Vein endothelial cell (primary cell): ENCODE data around the gene KIFAP3. TPM values are rescaled to one million over a fixed set of nuclear protein-coding genes. Genes with fewer than 3 reads are reported as not detected.

Experiments used
- small RNA-seq: library from RNA; depleted of rRNA; stranded (forward); fragments of <200 nt; gene quantifications from one replicate; pipeline ENCODE3, GENCODE V24; 2012
- total RNA-seq: library from RNA; depleted of rRNA; stranded (reverse); fragments of >200 nt; gene quantifications from 2 replicates; pipeline ENCODE4 v1.2.3, GENCODE V29; 2012

The KIFAP3 gene
- 17.6 and 18.0 TPM in 2 replicates for total RNA-seq

DNA sequence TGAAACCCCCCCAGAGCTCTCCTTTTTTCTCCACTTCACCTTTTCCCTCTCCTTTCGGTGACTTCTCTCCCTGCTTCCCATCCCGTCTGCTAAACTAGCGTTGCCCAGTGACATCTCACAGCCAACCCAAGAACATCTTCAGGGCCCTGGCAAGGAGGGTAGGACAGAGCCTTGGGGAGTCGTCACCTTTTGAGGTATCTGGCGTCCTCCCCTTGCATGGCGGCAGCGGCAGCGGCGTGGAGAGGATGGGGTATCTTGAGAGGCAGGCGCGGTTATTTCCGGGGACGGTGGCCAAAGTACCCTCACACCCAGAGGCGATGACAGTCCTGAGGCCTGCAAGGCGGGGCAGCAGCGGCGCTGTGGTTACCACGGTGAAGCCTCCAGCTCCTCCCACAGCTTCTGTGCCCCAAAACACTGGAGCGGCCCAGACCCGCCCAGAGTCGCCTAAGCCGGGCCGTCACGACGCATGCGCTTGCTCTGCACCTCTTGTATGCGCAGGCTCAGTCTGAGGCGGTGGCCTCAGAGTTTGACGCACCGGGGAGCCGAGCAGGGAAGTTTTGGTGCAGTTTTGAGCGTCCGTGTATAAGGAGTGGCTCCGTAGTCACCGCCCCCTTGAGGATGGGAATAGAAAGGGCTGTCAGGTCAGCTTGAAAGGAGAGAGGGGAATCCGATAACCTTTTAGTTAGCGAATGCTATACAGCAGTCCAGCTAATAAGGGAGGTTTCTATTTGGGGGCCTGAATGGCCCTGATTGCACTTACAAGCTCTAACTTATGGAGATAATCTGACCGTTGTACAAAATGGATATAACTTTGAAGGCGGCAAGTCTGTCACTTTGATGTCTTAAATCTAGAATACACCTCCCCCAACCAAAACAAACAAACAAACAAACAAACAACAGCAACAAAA, at the start of gene KIFAP3:
Gene KIFAP3 (minus strand): TSS at position 446 of the 908 bp plus-strand sequence. CDS start 228 bp downstream, at position 218.

DNA sequence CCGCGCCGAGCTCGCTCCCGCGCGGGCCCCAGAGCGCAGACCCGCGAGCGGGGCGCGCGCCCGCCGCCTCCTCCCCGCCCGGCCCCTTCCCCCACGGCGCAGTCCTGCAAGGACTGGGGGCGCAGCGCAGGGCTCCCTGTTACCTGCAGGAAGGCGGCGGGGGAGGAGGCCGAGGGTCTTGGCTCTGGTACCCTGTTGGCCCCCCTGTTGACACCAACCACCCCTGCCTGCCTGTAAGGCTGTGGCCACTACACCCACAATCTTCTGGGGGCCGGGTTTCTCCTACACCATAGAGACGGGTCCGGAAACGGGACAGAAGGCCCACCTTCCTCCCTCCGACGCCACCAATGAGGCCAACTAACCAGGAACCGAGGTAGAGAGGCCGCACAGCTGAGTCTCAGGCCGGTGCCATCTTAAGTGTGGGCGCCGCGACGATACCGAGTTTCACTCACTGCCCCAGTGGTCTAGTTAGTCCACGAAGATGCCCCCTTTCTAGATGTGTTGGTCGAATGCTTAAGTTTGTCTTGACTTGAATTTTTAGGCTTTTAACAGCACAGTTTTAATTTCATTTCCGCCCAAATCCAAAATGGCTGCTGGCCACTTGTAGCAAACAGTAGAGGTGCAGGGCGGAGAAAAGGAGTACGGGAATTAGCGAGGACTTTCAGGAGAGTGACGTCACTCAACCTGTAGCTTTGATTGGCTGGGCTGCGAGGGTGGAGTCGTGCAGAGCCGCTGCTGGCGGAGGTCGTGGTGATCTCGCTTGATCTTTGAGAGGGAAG, 180.7 kb downstream of the KIFAP3 start, which contains the start of gene SCYL3:
Gene SCYL3 (minus strand): TSS at position 252 of the 779 bp plus-strand sequence. CDS start 5,056 bp downstream, outside the sequence.

Small RNA genes within 50 kb of the gene (small RNA-seq; reads per million reads assigned to genes)
- gene MRPS10P1 = not detected

Other genes with a start within 250 kb of the KIFAP3 start
- gene SCYL3, start 180.8 kb downstream of the KIFAP3 start, total RNA-seq = 6.6 and 7.8 TPM in 2 replicates
- gene NTMT2, start 71.3 kb upstream of the KIFAP3 start, total RNA-seq = not detected in 2 replicates